K562 (cell line): ENCODE data around the gene HCN4. TPM values are rescaled to one million over a fixed set of nuclear protein-coding genes. Genes with fewer than 3 reads are reported as not detected.

Experiments
- ATAC-seq: fragments of 200-7000 bp; cut with Tn5 transposase; 3 replicates; pipeline ENCODE4 v1.9.1; 2020; ENCODE audit warnings: moderate library complexity
- BruUV-seq: library from RNA; stranded (reverse); fragments of 400-500 nt; replicated peaks from 2 replicates; lab custom pipeline; 2021; lab: Mats Ljungman, UMichigan
- CTCF ChIA-PET: fragments of 300-600 bp; formaldehyde crosslinking; extraction: SDS; loops from one replicate; lab custom pipeline; 2021; ENCODE audit warnings: low intra/inter-chr PET ratio; lab: Yijun Ruan, JAX
- POLR2A ChIA-PET: fragments of 300-600, 350-650 bp; sonication (Branson Sonifier 250); formaldehyde crosslinking; extraction: SDS; loops from one replicate; lab custom pipeline; 2021; ENCODE audit warnings: antibody characterized with exemption, inconsistent platforms; lab: Yijun Ruan, JAX
- DNase-seq, 4 experiments: peaks; one replicate each; pipeline versions ENCODE4 v3.0.0 to v3.0.0-alpha.2; 2011 to 2018; ENCODE audit warnings: low spot score in 3 of 4, mixed read lengths in 3 of 4; ENCODE audit errors: extremely low read depth in 1 of 4
- FAIRE-seq: peaks from 2 replicates; lab custom pipeline; 2011; peaks lifted over from hg19 to GRCh38; lab: Jason Lieb, UNC
- H2AFZ ChIP-seq: 2 replicates; pipeline ENCODE4 v1.6.0; 2011; ENCODE audit warnings: low read depth, low read length, control low read depth, inconsistent platforms
- H3K27ac ChIP-seq: fragments of 200-600 bp; 3 replicates; pipeline ENCODE4 v1.8.0; 2011; ENCODE audit warnings: low read depth, mild to moderate bottlenecking, control low read depth, inconsistent platforms, low read length, moderate library complexity, mixed read lengths; ENCODE audit errors: extremely low read depth
- H3K27me3 ChIP-seq, 2 experiments: fragments of 300-600 bp in 1 of 2; 2 replicates in 1 of 2; 3 replicates in 1 of 2; pipeline versions ENCODE4 v1.6.0 to v1.8.0; 2011; ENCODE audit warnings: inconsistent platforms in 2 of 2, low read length in 2 of 2, mild to moderate bottlenecking in 1 of 2, mixed read lengths in 1 of 2, moderate library complexity in 1 of 2; ENCODE audit not compliant: control insufficient read depth in 2 of 2, insufficient read depth in 2 of 2
- H3K36me3 ChIP-seq: fragments of 300-600 bp; 3 replicates; pipeline ENCODE4 v1.8.0; 2011; ENCODE audit warnings: mild to moderate bottlenecking, low read length, inconsistent platforms; ENCODE audit not compliant: control insufficient read depth, insufficient read depth
- H3K4me1 ChIP-seq, 2 experiments: fragments of 200-600 bp in 1 of 2; replicated peaks in 1 of 2; 2 replicates in 1 of 2; 3 replicates in 1 of 2; pipeline versions ENCODE4 v1.5.1 to v1.8.0; 2011; ENCODE audit warnings: inconsistent platforms in 2 of 2, low read length in 2 of 2, mild to moderate bottlenecking in 1 of 2, mixed read lengths in 1 of 2, moderate library complexity in 1 of 2; ENCODE audit not compliant: control insufficient read depth in 2 of 2, insufficient read depth in 2 of 2
- H3K4me2 ChIP-seq: 2 replicates; pipeline ENCODE4 v1.6.1; 2011; ENCODE audit warnings: low read length, control low read depth, inconsistent platforms, mixed read lengths; ENCODE audit not compliant: insufficient read depth
- H3K4me3 ChIP-seq: fragments of 200-600 bp; sonication (generic), shearing (Covaris generic); 2 replicates; pipeline ENCODE4 v1.5.1; 2016; ENCODE audit warnings: control low read depth, inconsistent platforms
- H3K79me2 ChIP-seq: fragments of 200-600 bp; 3 replicates; pipeline ENCODE4 v1.8.0; 2011; ENCODE audit warnings: low read length, inconsistent platforms; ENCODE audit not compliant: control insufficient read depth, insufficient read depth
- H3K9ac ChIP-seq, 2 experiments: 2 replicates each; pipeline versions ENCODE4 v1.6.0 to v1.6.1; 2011; ENCODE audit warnings: low read depth in 2 of 2, low read length in 2 of 2, control low read depth in 1 of 2, inconsistent platforms in 1 of 2, mild to moderate bottlenecking in 1 of 2, mixed read lengths in 1 of 2; ENCODE audit not compliant: insufficient read depth in 1 of 2
- H3K9me1 ChIP-seq: one replicate; pipeline ENCODE4 v1.6.0; 2011; ENCODE audit warnings: inconsistent platforms, mild to moderate bottlenecking, low read length, moderate library complexity; ENCODE audit not compliant: control insufficient read depth, insufficient read depth
- H3K9me3 ChIP-seq: replicated peaks from 2 replicates; pipeline ENCODE4 v1.5.1; 2011; ENCODE audit warnings: low read depth, low read length, inconsistent platforms; ENCODE audit not compliant: control insufficient read depth, insufficient read depth
- H4K20me1 ChIP-seq: replicated peaks from 2 replicates; pipeline ENCODE4 v1.6.1; 2011; ENCODE audit warnings: low read length, inconsistent platforms, mixed read lengths; ENCODE audit not compliant: control insufficient read depth, insufficient read depth
- KAT7 ChIP-seq: sonication (generic); formaldehyde crosslinking; IDR thresholded peaks from 2 replicates; pipeline ENCODE4 v1.8.0; 2022; ENCODE audit warnings: missing genetic modification reagents, mild to moderate bottlenecking, borderline replicate concordance
- LCOR ChIP-seq: sonication (generic); formaldehyde crosslinking; IDR thresholded peaks from 2 replicates; pipeline ENCODE4 v1.8.0; 2022; ENCODE audit warnings: mild to moderate bottlenecking, missing genetic modification reagents
- MEIS2 ChIP-seq: fragments of 450-650 bp; IDR thresholded peaks from 2 replicates; pipeline ENCODE4 v1.6.1; 2014; ENCODE audit warnings: mild to moderate bottlenecking; ENCODE audit not compliant: partially characterized antibody
- NFE2L1 ChIP-seq: fragments of 450-650 bp; IDR thresholded peaks from 2 replicates; pipeline ENCODE4 v1.6.1; 2016; ENCODE audit warnings: missing genetic modification characterization, low read depth, mild to moderate bottlenecking, missing compliant biosample characterization, moderate library complexity, borderline replicate concordance
- PBX2 ChIP-seq, 2 experiments: IDR thresholded peaks in 1 of 2; conservative IDR thresholded peaks in 1 of 2; 2 replicates each; pipeline ENCODE4 v1.6.1; 2016; ENCODE audit warnings: low read depth in 2 of 2, mild to moderate bottlenecking in 1 of 2, missing compliant biosample characterization in 1 of 2, missing genetic modification characterization in 1 of 2, moderate library complexity in 1 of 2
- PKNOX1 ChIP-seq: fragments of 450-650 bp; IDR thresholded peaks from 2 replicates; pipeline ENCODE4 v1.6.1; 2016
- TOE1 ChIP-seq, 2 experiments: fragments of 450-650 bp in 1 of 2; sonication (generic) in 1 of 2; formaldehyde crosslinking in 1 of 2; IDR thresholded peaks; 2 replicates each; pipeline versions ENCODE4 v1.7.1 to v1.8.0; 2016 to 2022; ENCODE audit warnings: borderline replicate concordance in 2 of 2, mild to moderate bottlenecking in 2 of 2, antibody characterized with exemption in 1 of 2, inconsistent platforms in 1 of 2, low read depth in 1 of 2, missing genetic modification reagents in 1 of 2, moderate library complexity in 1 of 2
- ZNF764 ChIP-seq: fragments of 250-450 bp; sonication (Bioruptor Pico); IDR thresholded peaks from 2 replicates; pipeline ENCODE4 v1.4.0; 2020; ENCODE audit warnings: low read depth, mild to moderate bottlenecking, moderate library complexity
- WGBS: fragments of 100-300 bp; shearing (Covaris generic); methylation state at CpG from one replicate; pipeline ENCODE4 v1.1.6; 2016; ENCODE audit warnings: low coverage, mixed read lengths; ENCODE audit not compliant: insufficient coverage; ENCODE audit errors: missing lambda C conversion rate; 5-methylcytosine and 5-hydroxymethylcytosine counted together
- in situ Hi-C: fragments of 300-500 bp; cut with MboI; formaldehyde crosslinking; loops from 4 replicates; pipeline ENCODE4 v1.15.0; 2018; ENCODE audit warnings: inconsistent platforms, mixed read lengths
- intact Hi-C: fragments of 100-400 bp; cut with micrococcal nuclease; formaldehyde crosslinking; loops from 2 replicates; pipeline ENCODE4 v1.14.2; 2022
- polyA plus RNA-seq, 8 experiments: library from polyadenylated mRNA; depleted of rRNA in 4 of 8; stranded (reverse) in 5 of 8; unstranded in 3 of 8; fragments of >200 nt; fragmentation: Nextera tagmentation in 2 of 8; fragmentation: Illumina TruSeq in 1 of 8; extraction: Ambion mirVana in 2 of 8; extraction: Trizol in 1 of 8; gene quantifications; 2 replicates each; pipeline versions ENCODE4 v1.2.1 to v1.2.3, GENCODE V29; 2011 to 2014; ENCODE audit warnings: inconsistent platforms in 1 of 8, missing spikeins in 1 of 8
- total RNA-seq, 7 experiments: library from RNA; depleted of rRNA in 6 of 7; stranded (reverse); fragments of >200 nt in 6 of 7; fragmentation: Illumina TruSeq in 2 of 7; extraction: Trizol in 2 of 7; gene quantifications; 2 replicates each; pipeline versions ENCODE4 v1.2.1 to v1.2.3, GENCODE V29; 2011 to 2021; ENCODE audit warnings: low replicate concordance in 1 of 7

HCN4 gene
- total and polyA plus RNA-seq, 9 of the 15 experiments (the other 6 are each of a cell fraction or from before 2014, with no cell fraction given): not detected

- no peak for DNase-seq
Measured at GRCh38 chr15:73340502-73341192, 28.1 kb downstream of the HCN4 start.

More at GRCh38 chr15:73340502-73341192, 28.1 kb downstream of the HCN4 start:
- H3K4me1 ChIP-seq: no peaks in the 10 kb centered on the region
- H2AFZ ChIP-seq: no peak overlapping the region
- BruUV-seq: no TSS peak
- no peak overlapping the region for H3K4me2 ChIP-seq
- H3K27ac ChIP-seq: no peak overlapping the region
- 0 out of 2 replicates have a peak, but pooled peaks cover 5% of the 10 kb centered on the region for H4K20me1 ChIP-seq
- intact Hi-C loops (no loop called here), in situ Hi-C loops (no loop called here)
- ATAC-seq (no peak), FAIRE-seq (no peak)
- no peaks in the 10 kb centered on the region for H3K79me2 ChIP-seq
- H3K9me1 ChIP-seq: no peaks in the 10 kb centered on the region
- 0% methylated on average over 8 of the region's 9 CpGs for WGBS
- H3K9ac ChIP-seq: peak overlapping the region in 1 of 2 experiments; percentile 35; a peak in 2 of 4 replicates
- no peaks in the 10 kb centered on the region for H3K36me3 ChIP-seq
- POLR2A ChIA-PET: no interaction called here
- H3K27me3 ChIP-seq: peaks cover 7 to 60% of the 10 kb centered on the region in 2 experiments; a peak in 3 of 5 replicates
- CTCF ChIA-PET: no interaction called here
- no peak overlapping the region for H3K4me3 ChIP-seq
- H3K9me3 ChIP-seq: no peaks in the 10 kb centered on the region
- TF ChIP-seq PBX2 (CRISPR knock-in tag; IDR thresholded peaks at IDR 0.05; ENCODE audit: low read depth): no peak
- peak; percentile 83 for TF ChIP-seq PBX2 (tag; conservative IDR thresholded peaks at IDR 0.05; ENCODE audit: low read depth)
- no peak for TF ChIP-seq TOE1 (IDR thresholded peaks at IDR 0.05; ENCODE audit: borderline replicate concordance)
- TF ChIP-seq TOE1 (CRISPR knock-in tag; IDR thresholded peaks at IDR 0.05; ENCODE audit: borderline replicate concordance, low read depth): no peak
- peak; percentile 81 for TF ChIP-seq MEIS2
- no peak for TF ChIP-seq KAT7
- peak; percentile 74 for TF ChIP-seq PKNOX1
- no peak for TF ChIP-seq NFE2L1
- TF ChIP-seq ZNF764: no peak
- no peak for TF ChIP-seq LCOR
- TF ChIP-seq, all 486 proteins: peak for 3
